Islet precursor cell (in vitro differentiated cells): ENCODE measurements around the gene MANSC4.
"Not testable (repeated sequence)": the region's sequence is repeated elsewhere in the genome, so short reads cannot be mapped to it uniquely, and the experiment has no call there.

Source experiments
- DNase-seq: peaks from one replicate; pipeline ENCODE4 v3.0.0-alpha.2; 2018

The MANSC4 gene

GRCh38 chr12:27747111-27747820 is 32.8 kb downstream of the MANSC4 start:
- DNase-seq = no peak

GRCh38 chr12:27745734-27746133 is 34.3 kb downstream of the MANSC4 start:
- not testable (repeated sequence) for DNase-seq

- no peak for DNase-seq
Measured at GRCh38 chr12:27743601-27744000, 36.4 kb downstream of the MANSC4 start.

- not testable (repeated sequence) for DNase-seq
Measured at GRCh38 chr12:27734321-27734720, 45.7 kb downstream of the MANSC4 start.

DNA sequence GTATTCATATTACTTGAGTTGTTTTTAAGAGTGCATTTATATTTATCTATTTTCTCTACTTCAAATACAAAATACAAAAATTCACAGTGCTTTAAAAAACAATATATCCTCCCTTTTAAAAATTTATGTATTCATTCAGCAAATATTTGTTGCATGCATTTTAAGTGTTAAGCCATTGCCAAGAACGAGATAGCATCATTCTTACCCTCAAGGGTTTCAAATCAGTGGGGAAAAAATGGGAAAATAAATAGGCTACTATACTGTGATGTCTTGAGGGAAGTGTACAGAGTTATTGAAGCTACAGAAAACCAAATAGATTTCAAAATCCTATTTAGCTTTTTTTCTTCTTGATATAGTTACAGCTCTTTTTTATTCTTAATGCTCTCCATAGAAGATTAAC is 46.2 kb downstream of the MANSC4 start:
- no peak for DNase-seq

GRCh38 chr12:27733052-27733656 is 46.9 kb downstream of the MANSC4 start:
- no peak for DNase-seq

DNA sequence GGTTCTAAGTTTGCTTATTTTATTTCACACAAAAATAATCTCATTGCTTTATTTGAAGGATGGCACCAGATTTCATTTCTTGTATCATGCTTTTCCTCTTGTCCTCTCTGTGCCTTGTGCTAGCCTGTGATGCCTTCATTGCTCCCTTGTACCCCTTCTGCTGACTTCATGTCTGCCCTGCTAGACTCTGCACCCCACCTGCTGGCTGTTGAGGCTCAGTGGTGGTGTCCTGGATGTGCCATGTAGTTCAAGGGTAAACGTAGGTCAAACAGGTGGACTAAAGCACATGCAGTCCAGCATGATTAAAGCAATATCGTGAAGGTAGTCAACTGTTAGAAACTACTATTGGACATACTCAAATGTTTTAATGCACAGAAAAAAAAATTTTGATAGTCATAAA is 47.8 kb downstream of the MANSC4 start:
- peak; percentile 69 for DNase-seq

- no peak for DNase-seq
Measured at GRCh38 chr12:27730097-27730588, 49.9 kb downstream of the MANSC4 start.

GRCh38 chr12:27723212-27723611 is 56.8 kb downstream of the MANSC4 start:
- DNase-seq = no peak
